NCI-H2196 (cell line): ENCODE results near the gene NAA30.
"Not testable (repeated sequence)": the region's sequence is repeated elsewhere in the genome, so short reads cannot be mapped to it uniquely, and the experiment has no call there.

ENCODE experiments used
- DNase-seq: peaks from one replicate; lab custom pipeline; 2025; ENCODE audit not compliant: unreplicated experiment; lab: John Stamatoyannopoulos, UW

Gene NAA30

GRCh38 chr14:57390037-57390805 is at the start of gene NAA30:
TSS of gene NAA30 (plus strand) at chr14:57390586. CDS start at chr14:57390958, 372 bp downstream.
- peak; percentile 84 for DNase-seq

GRCh38 chr14:57343545-57344297 is 46.7 kb upstream of the NAA30 start:
- not testable (repeated sequence) for DNase-seq

GRCh38 chr14:57345106-57345505 is 45.3 kb upstream of the NAA30 start:
- no peak for DNase-seq

DNA sequence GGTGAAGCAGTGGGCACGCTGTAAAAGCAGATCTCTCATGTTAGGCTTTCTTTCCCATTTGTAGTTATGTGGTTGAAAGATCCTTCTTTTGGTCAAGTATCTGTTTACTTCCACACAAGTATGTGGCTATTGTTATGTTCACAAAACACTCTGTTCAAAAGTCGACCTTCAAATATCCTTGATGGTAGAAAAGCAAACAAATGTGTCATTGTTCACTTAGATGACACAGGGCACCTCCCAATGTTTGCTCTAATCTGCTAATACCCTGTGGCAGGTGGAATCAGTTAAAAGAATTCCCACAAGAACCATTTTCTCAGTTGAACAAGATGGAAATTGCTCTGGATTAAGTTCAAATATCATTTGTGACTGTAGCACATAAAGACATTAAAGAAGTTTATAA is 43.6 kb upstream of the NAA30 start:
- no peak for DNase-seq

DNA sequence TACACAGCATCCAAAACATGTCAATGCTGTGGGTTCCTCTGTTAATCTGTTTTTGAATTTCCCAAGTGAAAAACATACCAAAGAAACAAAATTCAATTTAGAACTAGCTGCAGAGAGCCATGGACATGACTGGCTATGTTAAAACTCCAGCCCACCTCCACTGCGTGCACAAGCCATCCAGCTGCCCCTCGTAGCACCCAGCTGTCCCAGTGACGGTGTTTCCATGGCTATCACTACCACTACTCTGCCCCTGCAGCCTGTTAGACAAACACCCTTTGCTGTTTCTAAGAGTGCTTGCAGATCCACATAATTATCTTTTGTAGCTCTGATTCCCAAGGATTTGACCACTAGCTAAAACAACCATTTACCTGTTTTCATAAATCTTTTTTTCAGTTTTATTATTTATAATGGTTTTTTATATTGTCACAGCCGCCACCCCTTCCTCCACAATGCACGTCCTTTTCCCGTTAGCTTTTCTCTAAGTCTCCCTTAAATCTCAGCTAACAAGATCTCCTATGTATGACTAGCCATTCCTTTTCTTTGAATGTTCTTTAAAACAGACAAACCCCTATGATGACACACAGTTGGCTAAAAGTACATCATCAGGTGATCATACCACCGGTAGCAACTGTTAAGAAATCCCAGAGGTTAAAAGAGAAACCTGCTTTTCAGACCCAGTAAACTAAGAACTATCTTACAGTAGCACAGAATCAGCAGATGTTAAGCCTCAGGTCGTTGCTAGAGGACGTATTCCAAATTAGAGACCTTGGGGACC is 37.8 kb upstream of the NAA30 start:
- no peak for DNase-seq

GRCh38 chr14:57355081-57355800 is 35.1 kb upstream of the NAA30 start:
- DNase-seq: no peak

GRCh38 chr14:57362361-57362760 is 28.0 kb upstream of the NAA30 start:
- no peak for DNase-seq

DNA sequence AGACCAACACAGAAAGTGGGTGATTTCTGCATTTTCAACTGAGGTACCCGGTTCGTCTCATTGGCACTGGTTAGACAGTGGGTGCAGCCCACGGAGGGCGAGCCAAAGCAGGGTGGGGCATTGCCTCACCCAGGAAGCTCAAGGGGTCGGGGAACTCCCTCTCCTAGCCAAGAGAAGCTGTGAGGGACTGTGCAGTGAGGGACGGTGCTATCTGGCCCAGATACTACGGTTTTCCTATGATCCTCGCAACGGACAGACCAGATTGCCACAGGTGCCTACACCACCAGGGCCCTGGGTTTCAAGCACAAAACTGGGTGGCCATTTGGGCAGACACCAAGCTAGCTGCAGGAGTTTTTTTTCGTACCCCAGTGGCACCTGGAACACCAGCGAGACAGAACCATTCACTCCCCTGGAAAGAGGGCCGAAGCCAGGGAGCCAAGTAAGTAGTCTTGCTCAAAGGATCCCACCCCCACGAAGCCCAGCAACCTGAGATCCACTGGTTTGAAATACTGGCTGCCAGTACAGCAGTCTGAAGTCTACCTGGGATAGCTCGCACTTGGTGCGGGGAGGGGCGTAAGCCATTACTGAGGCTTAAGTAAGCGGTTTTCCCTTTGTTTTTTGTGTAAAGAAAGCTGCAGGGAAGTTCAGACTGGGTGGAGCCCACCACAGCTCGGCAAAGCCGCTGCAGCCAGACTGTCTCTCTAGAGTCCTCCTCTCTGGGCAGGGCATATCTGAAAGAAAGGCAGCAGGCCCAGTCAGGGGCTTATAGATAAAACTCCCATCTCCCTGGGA is 25.5 kb upstream of the NAA30 start:
- no peak for DNase-seq

DNA sequence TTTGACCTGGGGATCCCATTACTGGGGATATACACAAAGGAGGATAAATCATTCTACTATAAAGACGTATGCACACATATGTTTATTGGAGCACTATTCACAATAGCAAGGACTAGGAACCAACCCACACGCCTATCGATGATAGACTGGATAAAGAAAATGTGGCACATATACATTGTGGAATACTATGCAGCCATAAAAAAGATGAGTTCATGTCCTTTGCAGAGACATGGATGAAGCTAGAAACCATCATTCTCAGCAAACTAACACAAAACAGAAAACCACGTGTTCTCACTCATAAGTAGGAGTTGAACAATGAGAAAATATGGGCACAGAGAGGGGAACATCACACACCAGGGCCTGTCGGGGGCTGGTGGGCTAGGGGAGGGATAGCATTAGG is 20.2 kb upstream of the NAA30 start:
- not testable (repeated sequence) for DNase-seq

GRCh38 chr14:57371013-57371412 is 19.4 kb upstream of the NAA30 start:
- no peak for DNase-seq

- no peak for DNase-seq
Measured at GRCh38 chr14:57375156-57375555, 15.2 kb upstream of the NAA30 start.

DNA sequence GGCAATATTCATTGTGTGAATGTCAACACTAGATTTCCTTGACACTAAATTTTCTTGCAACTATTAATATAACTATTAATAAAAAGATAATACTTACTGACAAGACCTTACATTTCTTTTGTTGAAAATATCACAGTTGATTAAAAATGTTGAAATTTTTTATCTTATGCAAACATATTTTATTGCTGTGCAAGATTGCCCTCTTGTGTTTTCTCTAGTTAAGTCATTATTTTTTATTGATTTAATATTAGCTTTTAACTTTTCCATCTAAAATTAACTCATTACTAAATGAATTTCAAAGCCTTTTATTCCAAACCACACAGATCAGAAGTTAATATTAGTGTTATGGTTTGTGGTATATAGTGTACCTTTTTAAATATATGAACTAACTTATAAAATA is 11.7 kb upstream of the NAA30 start:
- DNase-seq: peak; percentile 3

DNA sequence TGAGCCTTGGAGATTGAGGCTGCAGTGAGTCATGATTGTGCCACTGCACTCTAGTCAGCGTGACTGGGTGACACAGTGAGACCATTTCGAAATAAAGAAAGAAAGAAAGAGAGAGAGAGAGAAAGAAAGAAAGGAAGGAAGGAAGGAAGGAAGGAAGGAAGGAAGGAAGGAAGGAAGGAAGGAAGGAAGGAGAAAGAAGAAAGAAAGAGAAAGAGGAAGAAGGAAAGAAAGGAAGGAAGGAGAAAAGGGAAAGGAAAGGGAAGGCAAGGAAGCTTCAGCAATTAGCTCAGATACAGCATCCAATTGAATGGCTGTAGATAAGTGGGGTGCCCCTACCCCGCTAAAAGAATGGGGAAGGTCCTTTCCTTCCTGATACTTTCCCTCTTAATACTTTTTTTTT is 9.5 kb upstream of the NAA30 start:
- no peak for DNase-seq

GRCh38 chr14:57382283-57382682 is 8.1 kb upstream of the NAA30 start:
- no peak for DNase-seq

DNA sequence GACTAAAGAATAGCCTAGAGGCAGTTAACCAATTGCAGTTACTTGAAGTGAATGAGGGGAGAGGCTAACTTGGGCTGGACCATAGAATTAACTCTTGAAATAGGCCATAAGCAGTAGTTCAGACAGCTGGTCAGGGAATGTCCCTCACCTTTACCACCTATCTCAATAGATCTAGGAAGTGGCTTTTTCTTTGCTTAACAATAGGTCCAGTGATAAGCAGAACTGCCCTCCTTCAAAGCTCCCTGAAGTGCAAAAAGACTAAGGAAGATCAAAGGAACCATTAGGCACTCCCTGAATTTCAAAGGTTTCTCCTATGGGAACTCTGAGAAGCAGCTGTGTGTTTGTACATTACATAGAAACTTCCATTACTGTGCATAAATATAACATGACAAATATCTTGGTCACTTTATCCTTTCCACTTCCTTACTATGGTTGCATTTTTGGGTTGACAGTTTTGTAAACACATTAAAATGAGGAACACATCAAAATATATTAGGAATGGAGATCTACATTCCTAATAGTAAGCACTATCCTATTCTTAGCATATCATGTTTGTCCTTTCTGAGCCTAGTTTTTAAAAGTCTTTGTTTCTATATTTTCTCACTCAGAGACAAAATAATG is 7.2 kb upstream of the NAA30 start:
- DNase-seq: no peak

DNA sequence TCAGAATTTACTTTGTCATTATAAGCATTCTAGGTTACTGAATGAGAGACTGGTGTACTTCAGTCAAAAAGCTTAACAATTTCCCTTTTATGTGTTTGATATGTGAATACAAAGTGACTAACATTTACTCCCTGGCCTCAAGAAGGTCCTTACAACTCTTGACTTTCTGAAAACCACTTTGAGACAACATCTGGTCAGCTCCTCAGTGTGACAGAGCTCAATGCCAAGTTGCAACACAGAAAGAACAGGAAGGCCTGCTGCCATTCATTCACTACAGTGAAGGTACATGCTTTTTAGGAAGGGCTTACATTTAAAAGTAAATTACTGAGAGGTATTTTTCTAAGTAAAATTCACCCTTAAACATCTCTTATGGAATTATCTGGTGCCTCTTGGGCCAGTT is 2.3 kb upstream of the NAA30 start:
- DNase-seq: no peak

DNA sequence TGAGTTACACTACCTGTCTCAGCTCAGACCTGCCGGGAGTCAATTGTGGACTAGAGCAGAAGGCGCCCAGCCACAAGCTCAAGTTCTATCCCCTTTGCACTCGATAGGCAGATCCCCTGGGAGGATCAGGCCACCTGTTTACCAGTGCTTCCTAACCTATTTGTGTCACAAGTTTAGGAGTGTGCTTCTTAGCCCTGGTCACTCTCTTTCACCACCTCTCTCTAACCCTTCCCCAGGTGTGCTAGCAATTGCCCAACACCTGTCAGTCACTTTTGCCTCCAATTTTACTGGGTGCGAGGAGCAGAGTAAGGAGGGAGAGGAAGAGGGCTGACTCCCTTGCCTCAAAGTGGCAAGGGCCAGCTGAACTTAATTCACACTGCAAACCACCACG is 745 bp upstream of the NAA30 start:
- DNase-seq: no peak

DNA sequence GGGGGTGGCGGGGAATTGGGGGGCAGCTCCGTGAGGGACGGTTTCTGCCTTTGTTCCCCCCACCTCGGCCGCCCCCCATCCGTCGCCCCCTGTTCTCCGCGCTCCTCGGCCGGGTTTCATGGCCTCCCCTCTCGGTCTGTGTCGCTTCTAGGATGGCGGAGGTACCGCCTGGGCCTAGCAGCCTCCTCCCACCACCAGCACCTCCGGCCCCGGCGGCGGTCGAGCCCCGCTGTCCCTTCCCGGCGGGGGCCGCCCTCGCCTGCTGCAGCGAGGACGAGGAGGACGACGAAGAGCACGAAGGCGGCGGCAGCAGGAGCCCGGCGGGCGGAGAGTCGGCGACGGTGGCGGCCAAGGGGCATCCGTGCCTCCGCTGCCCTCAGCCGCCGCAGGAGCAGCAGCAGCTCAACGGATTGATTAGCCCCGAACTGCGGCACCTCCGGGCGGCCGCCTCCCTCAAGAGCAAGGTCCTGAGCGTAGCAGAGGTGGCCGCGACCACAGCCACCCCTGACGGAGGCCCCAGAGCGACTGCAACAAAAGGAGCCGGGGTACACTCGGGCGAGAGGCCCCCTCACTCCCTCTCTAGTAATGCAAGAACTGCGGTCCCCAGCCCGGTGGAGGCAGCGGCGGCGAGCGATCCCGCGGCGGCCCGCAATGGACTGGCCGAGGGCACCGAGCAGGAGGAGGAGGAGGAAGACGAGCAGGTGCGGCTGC is 575 bp downstream of the NAA30 start:
- DNase-seq: peak; percentile 10

- no peak for DNase-seq
Measured at GRCh38 chr14:57391517-57392195, 1.3 kb downstream of the NAA30 start.
